HG02943 (cell line): ENCODE results near the gene NOS1.

Source experiments
- ATAC-seq: cut with Tn5 transposase; IDR thresholded peaks from one replicate; pipeline ENCODE4 v1.9.1; 2021; ENCODE audit warnings: mild to moderate bottlenecking, low read depth, moderate library complexity; ENCODE audit not compliant: unreplicated experiment

The NOS1 gene

GRCh38 chr12:117333331-117333881 lies 28.0 kb downstream of the NOS1 start:
- no peak for ATAC-seq

- ATAC-seq: no peak
Measured at GRCh38 chr12:117331691-117332090, 29.7 kb downstream of the NOS1 start.

GRCh38 chr12:117330441-117331113 lies 30.8 kb downstream of the NOS1 start:
- ATAC-seq: no peak

GRCh38 chr12:117329756-117330155 lies 31.7 kb downstream of the NOS1 start:
- no peak for ATAC-seq

GRCh38 chr12:117328556-117329100 lies 32.8 kb downstream of the NOS1 start:
- no peak for ATAC-seq

DNA sequence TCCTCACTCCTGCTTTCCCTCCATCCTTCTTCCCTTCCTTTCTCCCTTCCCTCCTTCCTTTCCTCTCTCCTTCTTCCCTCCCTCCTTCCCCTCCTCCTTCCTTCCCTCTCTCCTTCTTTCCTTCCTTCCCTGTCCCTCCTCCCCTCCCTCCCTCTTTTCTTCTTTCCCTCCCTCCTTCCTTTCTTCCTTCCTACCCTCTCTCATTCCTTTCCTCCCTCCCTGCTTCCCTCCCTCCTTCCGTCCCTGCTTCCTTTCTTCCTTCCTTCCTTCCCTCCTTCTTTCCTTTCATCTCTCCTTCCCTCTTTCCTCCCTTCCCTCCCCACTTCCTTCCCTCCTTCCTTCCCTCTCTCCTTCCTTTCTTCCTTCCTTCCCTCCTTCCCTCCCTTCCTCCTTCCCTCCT lies 39.0 kb downstream of the NOS1 start:
- no peak for ATAC-seq

DNA sequence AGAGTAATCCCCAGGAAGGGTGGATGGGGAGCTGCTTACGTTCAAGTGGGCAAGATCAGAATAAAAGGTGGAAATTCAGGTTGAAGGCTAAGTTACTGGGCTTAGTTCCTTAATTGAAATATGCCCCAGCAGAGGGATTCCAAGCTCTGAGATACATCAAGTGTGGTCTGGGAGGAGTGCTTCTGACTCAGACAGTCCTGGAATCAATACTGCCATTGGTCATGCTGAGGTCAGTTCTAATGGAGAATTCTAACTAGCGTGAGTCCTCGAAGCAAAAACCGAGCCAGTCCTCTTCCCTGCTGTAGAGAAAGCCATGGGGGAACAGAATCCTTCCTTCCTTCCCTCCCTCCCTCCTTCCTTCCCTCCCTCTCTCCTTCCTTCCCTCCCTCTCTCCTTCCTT lies 39.9 kb downstream of the NOS1 start:
- no peak for ATAC-seq

- no peak for ATAC-seq
Measured at GRCh38 chr12:117318591-117318990, 42.8 kb downstream of the NOS1 start.

DNA sequence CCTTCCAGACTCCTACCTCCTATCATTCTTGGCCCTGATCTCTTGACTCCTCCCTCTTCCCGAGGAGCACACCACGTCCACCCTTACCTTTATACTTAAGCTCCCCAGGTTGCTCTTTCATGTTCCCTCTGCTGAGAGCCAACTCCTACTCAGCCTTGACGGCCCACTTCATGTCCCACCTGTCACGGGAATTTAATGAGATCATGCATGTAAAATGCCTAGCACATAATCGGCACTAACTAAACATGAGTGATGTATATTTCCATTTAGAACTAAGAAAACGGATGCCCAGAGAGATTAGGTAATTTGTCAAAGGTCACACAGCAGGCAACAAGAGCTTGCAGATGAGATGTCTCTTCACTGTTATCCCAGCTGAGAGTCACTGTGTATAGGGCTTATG lies 45.1 kb downstream of the NOS1 start:
- ATAC-seq: no peak

- no peak for ATAC-seq
Measured at GRCh38 chr12:117313926-117314325, 47.5 kb downstream of the NOS1 start.

DNA sequence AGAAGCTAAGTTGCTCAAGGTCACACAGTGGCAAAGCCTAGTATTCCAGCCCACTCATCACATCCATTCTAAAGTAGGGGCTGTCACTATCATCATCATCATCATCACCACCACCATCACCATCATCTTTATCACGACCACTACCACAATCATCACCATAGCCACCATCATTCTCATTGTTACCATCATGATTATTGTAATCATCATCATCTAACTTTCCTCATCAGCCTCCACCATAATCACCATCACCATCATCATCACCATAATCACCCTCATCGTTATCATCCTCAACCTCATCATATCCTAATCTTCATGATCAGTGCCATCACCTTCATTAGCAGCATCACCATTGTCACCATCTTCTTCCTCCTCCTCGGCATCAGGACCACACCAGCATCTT lies 48.7 kb downstream of the NOS1 start:
- no peak for ATAC-seq

DNA sequence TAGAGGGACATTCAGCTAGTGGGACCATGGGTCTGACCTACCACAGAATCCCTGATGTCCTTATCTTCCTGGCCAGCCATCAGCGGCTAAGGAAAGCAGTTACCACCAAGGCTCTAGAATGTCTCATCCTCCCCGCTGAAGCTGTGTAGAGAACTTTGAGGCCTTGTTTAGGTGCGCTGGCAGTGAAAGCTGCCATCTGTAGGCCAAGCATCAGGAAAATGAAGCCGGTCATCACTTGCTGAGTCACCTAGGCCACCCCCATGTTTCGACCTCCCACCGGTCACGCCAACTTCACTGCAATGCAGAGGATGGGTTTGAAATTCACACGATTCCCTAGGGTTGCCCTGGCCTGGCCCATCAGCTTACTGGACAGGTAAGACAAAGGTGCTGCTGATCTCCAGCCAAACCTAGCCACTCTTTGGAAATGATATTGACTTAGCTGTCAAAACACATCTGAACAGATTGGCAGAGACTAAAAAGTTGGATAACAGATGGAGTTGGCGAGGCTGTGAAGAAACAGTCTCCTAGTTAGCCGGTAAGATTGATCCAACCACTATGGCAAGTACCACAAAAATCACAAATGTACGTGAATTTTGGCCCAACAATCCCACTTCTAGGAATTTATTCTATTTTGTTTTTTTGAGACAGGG lies 52.0 kb downstream of the NOS1 start:
- ATAC-seq: no peak

- no peak for ATAC-seq
Measured at GRCh38 chr12:117300174-117300573, 61.3 kb downstream of the NOS1 start.

GRCh38 chr12:117298648-117299225 lies 62.7 kb downstream of the NOS1 start:
- no peak for ATAC-seq

- no peak for ATAC-seq
Measured at GRCh38 chr12:117298191-117298590, 63.2 kb downstream of the NOS1 start.

GRCh38 chr12:117294189-117294603 lies 67.2 kb downstream of the NOS1 start:
- no peak for ATAC-seq

GRCh38 chr12:117293510-117293909 lies 67.9 kb downstream of the NOS1 start:
- no peak for ATAC-seq

- no peak for ATAC-seq
Measured at GRCh38 chr12:117292688-117293087, 68.7 kb downstream of the NOS1 start.

GRCh38 chr12:117284140-117284539 lies 77.3 kb downstream of the NOS1 start:
- no peak for ATAC-seq

DNA sequence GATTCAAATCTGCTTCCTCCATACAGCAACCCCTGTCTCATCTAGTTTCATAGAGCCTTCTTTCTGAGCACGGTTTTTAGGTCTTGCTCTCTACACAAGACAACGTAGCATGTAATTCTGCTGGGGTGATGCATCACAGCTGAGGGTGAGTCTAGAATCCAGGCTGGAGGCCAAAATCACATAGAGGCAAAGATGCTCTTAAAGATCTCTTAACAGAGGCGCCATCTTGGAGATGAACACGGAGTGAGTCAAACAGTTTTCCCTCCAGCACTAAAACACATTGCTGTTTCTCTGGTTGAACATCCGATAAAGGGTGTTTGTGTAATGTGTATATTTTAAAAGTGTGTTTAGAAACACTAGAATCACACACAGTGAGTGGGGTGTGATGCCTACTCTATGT lies 78.9 kb downstream of the NOS1 start:
- no peak for ATAC-seq

DNA sequence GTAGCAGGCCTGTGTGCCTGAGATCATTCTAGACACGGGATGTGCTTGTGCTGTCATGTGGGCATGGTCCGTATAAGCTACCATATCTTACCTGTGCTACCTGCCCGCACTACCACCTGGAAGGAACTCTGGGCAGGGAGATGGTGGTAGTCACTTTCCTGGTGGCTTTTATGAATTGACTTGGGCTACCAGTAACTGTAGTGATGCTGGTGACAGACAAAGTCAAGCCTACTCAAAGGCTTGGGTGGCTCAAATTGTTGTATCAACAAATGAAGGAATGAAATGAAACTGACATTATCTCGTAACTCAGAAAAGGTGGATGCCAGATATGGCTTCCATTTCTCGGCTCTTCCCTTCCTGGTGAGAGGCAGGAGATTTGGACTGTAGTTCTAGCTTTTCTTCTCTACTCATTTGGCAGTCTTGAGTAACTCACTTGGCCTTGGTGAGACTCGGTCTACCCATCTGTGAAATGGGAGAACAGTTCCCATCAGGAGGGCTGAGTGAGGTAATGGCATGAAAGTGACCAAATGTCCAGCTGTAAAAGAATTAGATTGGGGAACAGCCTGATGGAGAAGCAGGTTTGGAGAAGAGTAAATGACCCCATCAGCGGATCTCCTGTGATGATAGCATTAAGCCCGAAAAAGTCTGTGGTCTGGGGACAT lies 81.3 kb downstream of the NOS1 start:
- no peak for ATAC-seq
